Hematopoietic multipotent progenitor cell treated with erythropoietin and hydrocortisone succinate and interleukin-3 and kit ligand, for 4 days (in vitro differentiated cells): ENCODE measurements around the gene RPS17.
"Not testable (repeated sequence)": the region's sequence is repeated elsewhere in the genome, so short reads cannot be mapped to it uniquely, and the experiment has no call there.

ENCODE experiments used
- DNase-seq: peaks from one replicate; pipeline ENCODE4 v3.0.0-alpha.2; 2015

Gene RPS17

DNA sequence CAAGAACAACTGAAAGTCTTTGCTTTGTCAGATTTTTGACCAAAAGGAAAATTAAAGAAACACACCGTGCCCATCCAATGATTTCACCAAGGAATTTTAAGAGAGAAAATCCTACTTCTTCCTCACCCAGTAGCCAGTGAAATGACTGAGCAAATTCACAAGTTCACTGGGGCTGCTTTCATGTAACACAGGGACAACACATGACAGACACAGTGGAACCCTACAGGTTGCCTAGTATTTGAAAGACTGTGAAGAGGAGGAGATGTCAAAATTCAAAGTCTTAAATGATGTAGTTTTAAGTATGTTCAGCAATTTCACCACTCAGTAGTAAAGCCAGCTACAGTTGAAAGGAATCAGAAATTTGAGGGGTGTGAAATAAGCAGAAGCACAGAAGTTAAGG is 33.2 kb downstream of the RPS17 start:
- DNase-seq, result not testable (repeated sequence)

DNA sequence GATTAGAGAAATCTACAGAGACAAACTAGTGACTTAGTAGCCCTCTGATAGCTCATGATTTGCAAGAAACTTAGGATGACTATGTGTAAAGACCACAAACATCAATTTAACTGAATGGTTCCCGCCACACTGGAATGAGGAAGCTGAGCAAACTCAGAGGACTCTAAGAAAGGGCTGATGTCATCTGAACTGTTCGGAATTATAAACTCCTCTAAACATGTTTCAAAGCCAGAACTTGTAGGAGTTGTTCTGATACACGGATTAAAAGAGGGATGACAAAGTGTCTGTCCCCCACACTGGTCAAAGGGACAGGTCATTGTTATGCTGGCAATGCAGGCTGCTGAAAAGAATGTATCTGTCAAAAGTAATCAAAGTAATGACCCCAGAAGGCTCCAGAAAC is 34.4 kb downstream of the RPS17 start:
- not testable (repeated sequence) for DNase-seq

DNA sequence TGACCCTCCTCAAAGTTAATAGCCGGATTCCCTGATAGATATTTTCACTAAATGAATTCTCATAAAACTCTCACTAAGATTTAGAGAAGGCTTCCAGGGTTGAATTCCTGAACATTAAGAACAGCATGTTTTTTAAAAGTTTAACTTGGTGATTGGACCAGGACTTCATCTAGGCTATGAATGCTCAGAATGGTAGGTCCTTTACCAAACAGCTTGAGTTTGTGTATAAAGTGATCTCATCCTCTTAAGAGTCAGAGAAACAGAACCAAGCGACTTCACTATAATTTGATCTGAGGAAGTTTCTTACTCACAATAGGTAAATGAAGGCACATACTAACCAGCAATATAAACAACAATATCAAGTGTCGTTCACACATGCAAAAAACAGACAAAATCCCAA is 36.2 kb downstream of the RPS17 start:
- DNase-seq, result not testable (repeated sequence)

DNA sequence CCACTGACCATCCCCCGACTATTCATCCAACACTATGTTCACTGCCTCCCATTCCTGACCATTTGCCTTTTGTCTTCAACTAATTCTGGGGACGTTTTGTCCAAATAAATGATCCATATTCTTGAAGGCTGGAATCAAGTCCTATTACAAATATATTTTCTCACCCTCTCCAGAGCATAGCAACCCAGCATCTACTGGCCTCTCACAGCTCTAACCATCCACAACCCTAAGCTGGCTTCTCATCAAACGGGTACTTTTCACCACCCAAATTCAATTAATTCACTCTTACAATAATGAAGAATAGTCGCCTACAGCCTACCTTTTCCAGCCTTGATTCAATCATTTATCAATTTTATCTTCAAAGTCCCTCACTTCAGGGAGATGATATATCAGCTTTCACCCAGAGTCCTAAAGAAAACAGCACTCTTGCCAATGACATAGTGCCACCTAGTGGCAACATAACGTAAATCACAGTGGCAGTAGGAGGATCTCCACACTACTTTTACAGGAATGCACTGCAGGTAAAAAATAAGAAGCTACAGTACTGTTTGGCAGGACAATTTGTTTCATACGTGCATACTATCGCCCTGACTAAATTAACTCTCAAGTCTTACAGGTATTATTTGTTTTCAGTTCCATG is 37.4 kb downstream of the RPS17 start:
- not testable (repeated sequence) for DNase-seq

DNA sequence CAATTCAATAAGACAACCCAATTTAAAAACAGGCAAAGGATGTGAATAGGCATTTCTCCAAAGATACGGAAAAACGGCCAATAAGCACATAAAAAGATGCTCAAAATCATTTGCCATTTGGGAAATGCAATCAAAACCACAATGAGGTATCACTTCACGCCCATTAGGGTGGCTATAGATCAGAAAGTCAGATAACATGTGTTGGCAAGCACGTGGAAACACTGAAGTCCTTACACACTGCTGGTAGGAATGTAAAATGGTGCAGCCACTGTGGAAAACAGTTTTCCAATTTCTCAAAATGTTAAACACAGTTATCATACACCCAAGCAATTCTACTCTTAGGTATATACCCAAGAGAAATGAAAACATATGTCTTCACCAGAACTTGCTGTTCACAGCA is 39.5 kb downstream of the RPS17 start:
- DNase-seq, result not testable (repeated sequence)

DNA sequence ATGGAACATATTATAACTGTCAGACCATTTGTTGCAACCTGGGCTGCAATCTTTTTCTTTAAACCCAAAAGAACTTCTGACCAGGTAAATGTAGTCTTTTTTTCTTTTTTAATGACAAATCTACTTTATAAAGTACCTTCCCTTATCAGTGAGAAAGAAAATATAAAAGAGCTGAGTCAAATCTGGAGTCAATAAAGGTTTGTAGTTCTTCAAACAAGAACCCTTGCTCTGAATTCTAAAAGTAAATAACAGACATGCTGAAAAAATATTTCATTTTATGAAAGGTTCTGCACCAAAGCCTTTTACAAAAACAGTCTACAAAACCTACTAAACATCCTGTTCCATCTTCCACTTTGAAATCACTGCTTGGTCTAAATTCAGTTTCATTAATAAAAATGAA is 42.3 kb downstream of the RPS17 start:
- not testable (repeated sequence) for DNase-seq

DNA sequence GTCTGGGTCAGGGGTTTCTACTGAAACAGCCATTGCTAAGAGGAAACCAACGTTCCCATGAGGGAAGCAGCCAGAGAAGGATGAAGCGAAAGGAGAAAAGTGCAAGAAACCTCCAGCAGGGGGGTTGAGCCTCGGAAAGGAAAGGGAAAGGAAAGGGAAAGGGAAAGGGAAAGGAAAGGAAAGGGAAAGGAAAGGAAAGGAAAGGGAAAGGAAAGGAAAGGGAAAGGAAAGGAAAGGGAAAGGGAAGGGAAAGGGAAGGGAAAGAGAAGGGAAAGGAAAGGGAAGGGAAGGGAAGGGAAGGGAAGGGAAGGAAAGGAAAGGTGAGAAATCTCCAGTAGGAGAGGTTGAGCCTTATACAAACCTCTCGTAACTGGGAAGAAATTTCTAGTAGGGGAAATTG is 52.0 kb downstream of the RPS17 start:
- DNase-seq, result not testable (repeated sequence)

DNA sequence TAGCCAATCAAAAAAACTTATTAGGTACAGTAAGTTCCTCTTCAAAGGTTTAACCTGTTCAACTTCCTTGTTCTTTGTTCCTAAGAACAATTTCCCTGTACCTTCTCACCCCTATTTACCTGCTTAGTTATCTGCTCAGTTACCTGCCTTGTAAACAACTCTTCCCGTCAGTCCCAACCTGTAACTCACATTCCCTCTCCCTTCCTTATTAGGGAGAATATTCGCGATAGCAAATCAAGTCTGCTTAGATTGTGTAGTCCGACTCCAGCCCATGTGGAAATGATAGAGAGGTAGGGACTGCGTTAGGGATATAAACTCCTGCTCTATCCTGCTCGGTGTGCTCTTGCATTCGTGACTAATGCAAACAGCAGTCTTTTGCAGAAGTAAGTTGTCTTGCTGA is 53.2 kb downstream of the RPS17 start:
- DNase-seq, result not testable (repeated sequence)
